SU-DHL-6 (cell line): Measurements from ENCODE around the gene PTPRA.

Experiments
- CTCF ChIP-seq: fragments of 200-600 bp; sonication (generic); IDR thresholded peaks from one replicate; pipeline ENCODE4 v1.5.1; 2017; ENCODE audit warnings: antibody characterized with exemption, mild to moderate bottlenecking, low read length, moderate library complexity; ENCODE audit not compliant: insufficient read depth, poor library complexity, severe bottlenecking
- EZH2phosphoT487 ChIP-seq: fragments of 200-600 bp; sonication (generic), shearing (Covaris generic); conservative IDR thresholded peaks from 2 replicates; pipeline ENCODE4 v1.6.1; 2018; ENCODE audit warnings: mild to moderate bottlenecking, antibody characterized with exemption, low read length, moderate library complexity, mixed read lengths

GRCh38 chr20:2880650-2881049 is 7.4 kb downstream of the PTPRA start:
- TF ChIP-seq CTCF (no peak), EZH2phosphoT487 (no peak)
